Measurements from ENCODE around the gene MAGI2. TPM values are rescaled to one million over a fixed set of nuclear protein-coding genes. Genes with fewer than 3 reads are reported as not detected.

Gene MAGI2
- total and polyA plus RNA-seq, 2 of the 13 experiments (the other 11 are each of a cell fraction or from before 2014, with no cell fraction given) = 1.5 to 3.8 TPM

DNA sequence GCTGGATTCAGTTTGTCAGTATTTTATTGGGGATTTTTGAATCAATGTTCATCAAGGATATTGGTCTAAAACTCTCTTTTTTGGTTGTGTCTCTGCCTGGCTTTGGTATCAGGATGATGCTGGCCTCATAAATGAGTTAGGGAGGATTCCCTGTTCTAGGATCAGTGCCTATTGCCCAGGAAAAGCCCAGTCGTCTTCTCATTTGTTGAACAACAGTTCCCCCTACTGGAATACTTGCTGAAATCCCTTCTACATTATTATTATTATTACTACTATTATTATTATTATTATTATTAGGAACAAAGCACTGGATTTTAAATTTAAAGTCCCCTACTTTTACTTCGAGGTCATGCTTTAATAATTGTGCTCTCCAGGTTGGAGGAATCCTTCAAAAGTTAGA lies 528.9 kb downstream of the MAGI2 start:
- Histone ChIP-seq H4K20me1 (ENCODE audit: insufficient read depth, low read length) (no peaks in the 10 kb centered on the region), H2AFZ (ENCODE audit: low read length) (no peak overlapping the region), H3K4me1 (ENCODE audit: insufficient read depth, low read length) (no peaks in the 10 kb centered on the region), H3K4me2 (ENCODE audit: low read depth, low read length) (no peak overlapping the region), H3K27me3 (ENCODE audit: control insufficient read depth in 1 of 2, insufficient read depth in 2 of 2, low read length in 2 of 2) (no peaks in the 10 kb centered on the region), H3K9ac (ENCODE audit: insufficient read depth, low read depth, low read length) (no peak overlapping the region), H3K36me3 (replicated peaks in 1 of 2; ENCODE audit: control insufficient read depth in 1 of 2, insufficient read depth in 2 of 2, low read length in 2 of 2) (no peaks in the 10 kb centered on the region), H3K79me2 (ENCODE audit: insufficient read depth, low read length) (no peaks in the 10 kb centered on the region), H3K27ac (ENCODE audit: extremely low read length, insufficient read depth, low read length) (no peak overlapping the region), H3K4me3 (replicated peaks in 1 of 3; ENCODE audit: insufficient read depth in 1 of 3, low read depth in 2 of 3, low read length in 3 of 3) (no peak overlapping the region), H3K9me3 (ENCODE audit: low read length) (no peaks in the 10 kb centered on the region)
- no TSS peak for BruUV-seq (replicated peaks)
- ATAC-seq (no peak), FAIRE-seq (no peak), DNase-seq (ENCODE audit: low spot score) (no peak)
- ChIA-PET CTCF (ENCODE audit: low intra/inter-chr PET ratio, low total read pairs) (interaction anchor here (1.4 kb wide), 1 partner anchor 984 kb away, joined by 6 read pairs; no protein-coding TSS in a partner anchor), POLR2A (no interaction called here)
- TF ChIP-seq STAG1 (CRISPR knock-in tag; IDR thresholded peaks at IDR 0.05) = peak; percentile 38
- TF ChIP-seq, protein P1, sequence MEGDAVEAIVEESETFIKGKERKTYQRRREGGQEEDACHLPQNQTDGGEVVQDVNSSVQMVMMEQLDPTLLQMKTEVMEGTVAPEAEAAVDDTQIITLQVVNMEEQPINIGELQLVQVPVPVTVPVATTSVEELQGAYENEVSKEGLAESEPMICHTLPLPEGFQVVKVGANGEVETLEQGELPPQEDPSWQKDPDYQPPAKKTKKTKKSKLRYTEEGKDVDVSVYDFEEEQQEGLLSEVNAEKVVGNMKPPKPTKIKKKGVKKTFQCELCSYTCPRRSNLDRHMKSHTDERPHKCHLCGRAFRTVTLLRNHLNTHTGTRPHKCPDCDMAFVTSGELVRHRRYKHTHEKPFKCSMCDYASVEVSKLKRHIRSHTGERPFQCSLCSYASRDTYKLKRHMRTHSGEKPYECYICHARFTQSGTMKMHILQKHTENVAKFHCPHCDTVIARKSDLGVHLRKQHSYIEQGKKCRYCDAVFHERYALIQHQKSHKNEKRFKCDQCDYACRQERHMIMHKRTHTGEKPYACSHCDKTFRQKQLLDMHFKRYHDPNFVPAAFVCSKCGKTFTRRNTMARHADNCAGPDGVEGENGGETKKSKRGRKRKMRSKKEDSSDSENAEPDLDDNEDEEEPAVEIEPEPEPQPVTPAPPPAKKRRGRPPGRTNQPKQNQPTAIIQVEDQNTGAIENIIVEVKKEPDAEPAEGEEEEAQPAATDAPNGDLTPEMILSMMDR (CRISPR knock-in tag; IDR thresholded peaks at IDR 0.05) = peak; percentile 27; the same call in 1 of the 2 replicates
- TF ChIP-seq PTBP1 (IDR thresholded peaks at IDR 0.05; ENCODE audit: low read depth, low read length, poor library complexity, severe bottlenecking) = no peak
- no peak for TF ChIP-seq NPAS2 (CRISPR knock-in tag; IDR thresholded peaks at IDR 0.05; ENCODE audit: borderline replicate concordance)
- TF ChIP-seq HNRNPLL (IDR thresholded peaks at IDR 0.05; ENCODE audit: low read depth, low read length, poor library complexity, severe bottlenecking) = no peak
- no peak for TF ChIP-seq SIX4 (CRISPR knock-in tag; IDR thresholded peaks at IDR 0.05)
- no peak for TF ChIP-seq ELF4 (CRISPR knock-in tag; IDR thresholded peaks at IDR 0.05; ENCODE audit: borderline replicate concordance)
- TF ChIP-seq ZNF263 (CRISPR knock-in tag; IDR thresholded peaks at IDR 0.05) = peak; percentile 70; the same call in 1 of the 2 replicates
- TF ChIP-seq CAMTA2 (CRISPR knock-in tag; IDR thresholded peaks at IDR 0.05; ENCODE audit: borderline replicate concordance) = no peak
- TF ChIP-seq, protein P2, sequence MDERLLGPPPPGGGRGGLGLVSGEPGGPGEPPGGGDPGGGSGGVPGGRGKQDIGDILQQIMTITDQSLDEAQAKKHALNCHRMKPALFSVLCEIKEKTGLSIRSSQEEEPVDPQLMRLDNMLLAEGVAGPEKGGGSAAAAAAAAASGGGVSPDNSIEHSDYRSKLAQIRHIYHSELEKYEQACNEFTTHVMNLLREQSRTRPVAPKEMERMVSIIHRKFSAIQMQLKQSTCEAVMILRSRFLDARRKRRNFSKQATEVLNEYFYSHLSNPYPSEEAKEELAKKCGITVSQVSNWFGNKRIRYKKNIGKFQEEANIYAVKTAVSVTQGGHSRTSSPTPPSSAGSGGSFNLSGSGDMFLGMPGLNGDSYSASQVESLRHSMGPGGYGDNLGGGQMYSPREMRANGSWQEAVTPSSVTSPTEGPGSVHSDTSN (CRISPR knock-in tag; IDR thresholded peaks at IDR 0.05) = no peak
- in situ Hi-C loops (cut with HindIII; ENCODE audit: extremely low pct_ligation_motif_present, low pct_unique_long_range_greater_than_20kb) = no loop called here
- intact Hi-C loops (cut with micrococcal nuclease; ENCODE audit: unreplicated experiment) = loop anchor here (10.0 kb wide), 2 partner anchors 790 to 900 kb away; no protein-coding TSS in a partner anchor
- 5% methylated on average over 2 of the region's 2 CpGs for WGBS (ENCODE audit: low lambda C conversion rate)
